Measurements from ENCODE around the gene RAB11FIP3. TPM values are rescaled to one million over a fixed set of nuclear protein-coding genes. Genes with fewer than 3 reads are reported as not detected.

Gene RAB11FIP3
- total RNA-seq, 1 experiment from 2014 or later, result 33.7 TPM

DNA sequence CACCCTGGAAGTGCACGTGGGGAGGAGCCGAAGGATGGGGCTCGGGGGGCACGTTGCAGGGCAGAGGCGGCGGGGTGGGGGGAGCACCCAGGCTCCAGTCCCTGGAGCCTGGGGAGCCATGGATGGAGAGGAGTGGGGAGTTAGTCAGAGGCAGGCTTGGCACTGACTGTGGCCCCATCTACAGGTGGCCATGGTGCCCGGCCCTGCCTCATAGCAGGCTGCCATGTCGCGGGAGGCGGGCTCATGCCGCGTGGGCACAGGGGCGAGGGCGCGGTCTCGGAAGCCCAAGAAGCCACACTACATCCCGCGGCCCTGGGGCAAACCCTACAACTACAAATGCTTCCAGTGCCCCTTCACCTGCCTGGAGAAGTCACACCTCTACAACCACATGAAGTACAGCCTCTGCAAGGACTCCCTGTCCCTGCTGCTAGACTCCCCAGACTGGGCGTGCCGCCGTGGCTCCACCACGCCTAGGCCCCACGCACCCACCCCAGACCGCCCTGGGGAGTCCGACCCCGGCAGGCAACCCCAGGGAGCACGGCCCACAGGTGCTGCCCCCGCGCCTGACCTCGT is 137.7 kb downstream of the RAB11FIP3 start:
- Mint-ChIP-seq H3K9me3 (ENCODE audit: low read depth, unreplicated experiment) (no peaks in the 10 kb centered on the region), H3K27ac (ENCODE audit: unreplicated experiment) (no peak overlapping the region), H3K27me3 (ENCODE audit: unreplicated experiment) (peaks cover 67% of the 10 kb centered on the region), H3K4me1 (ENCODE audit: low read depth, unreplicated experiment) (no peaks in the 10 kb centered on the region), H3K4me3 (ENCODE audit: low read depth, unreplicated experiment) (no peak overlapping the region), H3K36me3 (ENCODE audit: insufficient read depth, unreplicated experiment) (no peaks in the 10 kb centered on the region)
- CTCF ChIA-PET, result interaction anchor here (0.6 kb wide), 1 partner anchor 24 kb away, joined by 3 read pairs; no protein-coding TSS in a partner anchor
- no peak for DNase-seq
- TF ChIP-seq, protein P1, sequence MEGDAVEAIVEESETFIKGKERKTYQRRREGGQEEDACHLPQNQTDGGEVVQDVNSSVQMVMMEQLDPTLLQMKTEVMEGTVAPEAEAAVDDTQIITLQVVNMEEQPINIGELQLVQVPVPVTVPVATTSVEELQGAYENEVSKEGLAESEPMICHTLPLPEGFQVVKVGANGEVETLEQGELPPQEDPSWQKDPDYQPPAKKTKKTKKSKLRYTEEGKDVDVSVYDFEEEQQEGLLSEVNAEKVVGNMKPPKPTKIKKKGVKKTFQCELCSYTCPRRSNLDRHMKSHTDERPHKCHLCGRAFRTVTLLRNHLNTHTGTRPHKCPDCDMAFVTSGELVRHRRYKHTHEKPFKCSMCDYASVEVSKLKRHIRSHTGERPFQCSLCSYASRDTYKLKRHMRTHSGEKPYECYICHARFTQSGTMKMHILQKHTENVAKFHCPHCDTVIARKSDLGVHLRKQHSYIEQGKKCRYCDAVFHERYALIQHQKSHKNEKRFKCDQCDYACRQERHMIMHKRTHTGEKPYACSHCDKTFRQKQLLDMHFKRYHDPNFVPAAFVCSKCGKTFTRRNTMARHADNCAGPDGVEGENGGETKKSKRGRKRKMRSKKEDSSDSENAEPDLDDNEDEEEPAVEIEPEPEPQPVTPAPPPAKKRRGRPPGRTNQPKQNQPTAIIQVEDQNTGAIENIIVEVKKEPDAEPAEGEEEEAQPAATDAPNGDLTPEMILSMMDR (IDR thresholded peaks at IDR 0.05; ENCODE audit: unreplicated experiment), result no peak
- intact Hi-C loops (cut with micrococcal nuclease; ENCODE audit: unreplicated experiment), result no loop called here
- no TSS peak for BruUV-seq (replicated peaks)

DNA sequence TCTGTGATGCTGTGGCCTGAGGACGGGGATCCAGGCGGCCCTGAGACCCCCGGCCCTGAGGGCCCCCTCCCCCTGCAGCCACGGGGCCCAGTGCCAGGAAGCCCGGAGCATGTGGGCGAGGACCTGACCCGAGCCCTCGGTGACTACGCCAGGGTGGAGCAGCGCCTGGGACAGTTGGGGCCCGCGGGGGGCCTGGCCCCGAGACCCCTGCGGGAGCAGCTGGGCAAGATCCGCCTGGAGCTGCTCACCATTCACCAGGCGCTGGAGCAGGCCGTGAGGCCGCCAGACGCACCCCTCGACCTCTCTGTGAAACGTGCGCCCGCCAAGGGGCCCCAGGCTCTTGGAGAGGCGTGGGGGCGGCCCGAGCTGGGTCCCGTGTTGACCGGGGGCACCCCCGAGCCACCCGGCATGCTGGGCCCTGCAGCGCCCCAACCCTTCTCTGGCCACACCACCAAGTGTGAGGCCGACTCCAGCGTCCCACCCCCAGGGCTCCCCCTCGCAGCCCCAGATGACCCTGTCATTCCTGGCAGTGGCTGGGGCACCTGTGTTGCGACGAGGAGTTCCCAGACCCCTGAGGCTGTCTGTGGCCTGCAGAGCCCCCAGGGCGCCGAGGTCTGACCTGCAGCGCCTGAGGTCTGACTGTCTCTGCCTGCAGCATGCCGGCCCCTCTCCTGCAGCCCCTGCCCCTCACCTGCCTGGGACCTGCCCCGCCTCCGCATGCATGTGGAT is 139.4 kb downstream of the RAB11FIP3 start:
- H3K27ac Mint-ChIP-seq (ENCODE audit: unreplicated experiment), result no peak overlapping the region
- no peaks in the 10 kb centered on the region for H3K4me1 Mint-ChIP-seq (ENCODE audit: low read depth, unreplicated experiment)
- DNase-seq, result no peak
- H3K4me3 Mint-ChIP-seq (ENCODE audit: low read depth, unreplicated experiment), result no peak overlapping the region
- peaks cover 12% of the 10 kb centered on the region for H3K36me3 Mint-ChIP-seq (ENCODE audit: insufficient read depth, unreplicated experiment)
- CTCF ChIA-PET, result no interaction called here
- BruUV-seq (replicated peaks), result no TSS peak
- peaks cover 53% of the 10 kb centered on the region for H3K27me3 Mint-ChIP-seq (ENCODE audit: unreplicated experiment)
- TF ChIP-seq, protein P1 (IDR thresholded peaks at IDR 0.05; ENCODE audit: unreplicated experiment), result no peak
- H3K9me3 Mint-ChIP-seq (ENCODE audit: low read depth, unreplicated experiment), result no peaks in the 10 kb centered on the region
- intact Hi-C loops (cut with micrococcal nuclease; ENCODE audit: unreplicated experiment), result no loop called here

DNA sequence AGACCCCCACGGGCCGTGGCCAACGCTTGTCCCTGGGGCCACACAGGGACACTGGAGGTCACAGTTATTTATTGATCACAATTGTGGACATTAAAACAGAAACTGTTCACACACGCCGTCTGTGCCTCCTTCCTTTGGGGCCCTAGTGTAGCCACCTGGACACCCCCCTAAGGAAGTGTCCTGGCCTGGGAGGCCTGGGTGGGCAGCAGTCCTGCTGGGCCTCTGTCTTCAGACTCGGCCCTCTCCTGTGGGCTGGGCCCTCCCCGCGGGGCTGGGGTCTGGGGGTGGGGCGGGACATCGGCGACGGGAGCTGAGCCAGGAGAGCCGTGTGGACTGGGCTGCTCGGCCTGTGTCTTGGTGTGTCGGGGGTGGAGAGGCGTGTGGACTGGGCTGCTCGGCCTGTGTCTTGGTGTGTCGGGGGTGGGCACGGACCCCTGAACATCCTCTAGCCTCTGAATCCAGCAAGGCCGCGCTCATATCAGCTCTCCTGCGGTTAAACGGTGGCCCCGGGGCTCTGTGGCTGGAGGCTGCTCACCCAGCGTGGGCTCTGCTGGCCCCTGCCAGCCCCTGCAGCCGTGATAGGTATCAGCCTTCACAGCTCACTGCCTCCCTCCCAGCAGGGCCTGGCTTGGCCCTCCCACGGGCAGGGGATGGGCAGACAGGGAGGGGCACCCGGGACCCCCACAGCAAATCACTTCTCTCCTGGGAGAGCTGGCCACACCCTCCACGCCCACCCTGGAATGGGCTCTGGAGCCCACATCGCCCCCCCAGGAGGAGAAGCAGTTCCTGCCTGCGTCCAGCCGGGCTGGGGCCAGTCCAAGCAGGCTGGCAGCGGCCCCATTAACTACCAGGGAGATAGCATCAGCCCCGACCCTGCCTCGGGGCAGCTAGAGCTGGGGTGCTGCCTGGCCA is 140.2 kb downstream of the RAB11FIP3 start:
- DNase-seq, result no peak
- intact Hi-C loops (cut with micrococcal nuclease; ENCODE audit: unreplicated experiment), result no loop called here
- peaks cover 19% of the 10 kb centered on the region for H3K36me3 Mint-ChIP-seq (ENCODE audit: insufficient read depth, unreplicated experiment)
- H3K27ac Mint-ChIP-seq (ENCODE audit: unreplicated experiment), result no peak overlapping the region
- no TSS peak for BruUV-seq (replicated peaks)
- TF ChIP-seq, protein P1 (IDR thresholded peaks at IDR 0.05; ENCODE audit: unreplicated experiment), result no peak
- CTCF ChIA-PET, result no interaction called here
- H3K9me3 Mint-ChIP-seq (ENCODE audit: low read depth, unreplicated experiment), result no peaks in the 10 kb centered on the region
- H3K27me3 Mint-ChIP-seq (ENCODE audit: unreplicated experiment), result peaks cover 53% of the 10 kb centered on the region
- no peak overlapping the region for H3K4me3 Mint-ChIP-seq (ENCODE audit: low read depth, unreplicated experiment)
- peaks cover 3% of the 10 kb centered on the region for H3K4me1 Mint-ChIP-seq (ENCODE audit: low read depth, unreplicated experiment)

DNA sequence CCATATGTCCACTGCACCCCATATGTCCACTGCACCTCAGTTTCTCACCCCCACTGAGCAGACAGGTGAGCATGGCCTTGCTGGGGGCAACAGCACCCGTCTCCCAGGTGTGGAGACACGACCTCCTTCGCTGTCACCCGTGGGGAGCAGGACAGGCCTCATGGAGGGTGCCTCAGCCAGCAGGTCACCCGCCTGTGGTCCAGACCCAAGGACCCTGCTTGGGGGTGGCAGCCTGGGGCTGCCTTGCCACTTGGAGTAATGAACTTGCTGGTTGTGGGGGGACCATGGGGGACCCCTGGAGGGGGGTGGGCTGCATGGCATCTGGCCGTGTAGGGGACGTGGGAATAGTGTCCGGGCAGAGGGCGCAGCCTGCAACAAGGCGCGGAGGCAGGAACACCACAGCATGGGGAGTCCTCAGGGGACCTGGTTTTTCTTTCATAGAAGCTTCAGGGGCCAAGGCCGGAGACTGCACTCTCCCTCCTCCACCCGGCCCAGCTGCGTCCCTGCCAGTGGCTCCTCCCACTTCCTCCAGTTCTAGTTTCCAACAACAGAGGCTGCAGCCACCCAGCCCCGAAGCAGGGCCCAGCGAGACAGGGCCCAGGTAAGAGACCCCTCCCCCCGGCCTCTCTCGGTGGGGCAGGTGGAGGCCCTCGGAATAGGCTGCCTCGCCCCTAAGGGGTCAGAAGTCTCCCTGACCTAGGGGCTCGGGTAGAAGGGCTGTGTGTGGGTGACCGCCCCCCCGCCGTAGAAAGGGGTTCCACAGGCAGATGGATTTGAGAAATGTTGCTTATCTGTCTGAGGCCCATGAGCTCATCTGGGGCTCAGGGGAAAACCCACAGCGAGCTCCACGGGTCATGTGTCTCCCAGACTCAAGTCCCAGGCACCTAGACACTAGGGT is 141.3 kb downstream of the RAB11FIP3 start, which contains the start of gene NHLRC4:
Gene NHLRC4 (plus strand): TSS at position 531 of the 898 bp plus-strand sequence. CDS start 1,043 bp downstream, outside the sequence.
- Mint-ChIP-seq H3K27me3 (ENCODE audit: unreplicated experiment) (peaks cover 46% of the 10 kb centered on the region), H3K9me3 (ENCODE audit: low read depth, unreplicated experiment) (no peaks in the 10 kb centered on the region), H3K27ac (ENCODE audit: unreplicated experiment) (no peak within 1 kb of the TSS), H3K36me3 (ENCODE audit: insufficient read depth, unreplicated experiment) (peaks cover 29% of the 10 kb centered on the region), H3K4me1 (ENCODE audit: low read depth, unreplicated experiment) (peaks cover 13% of the 10 kb centered on the region), H3K4me3 (ENCODE audit: low read depth, unreplicated experiment) (no peak within 1 kb of the TSS)
- no peak for DNase-seq
- CTCF ChIA-PET, result no interaction called here
- TF ChIP-seq, protein P1 (IDR thresholded peaks at IDR 0.05; ENCODE audit: unreplicated experiment), result no peak
- no TSS peak for BruUV-seq (replicated peaks)
- intact Hi-C loops (cut with micrococcal nuclease; ENCODE audit: unreplicated experiment), result no loop called here

Measured in Calu3 (cell line).